ENCODE results near the gene KSR2.

GRCh38 chr12:117444781-117445180 is 524.0 kb downstream of the KSR2 start:
- TF ChIP-seq, protein P1, sequence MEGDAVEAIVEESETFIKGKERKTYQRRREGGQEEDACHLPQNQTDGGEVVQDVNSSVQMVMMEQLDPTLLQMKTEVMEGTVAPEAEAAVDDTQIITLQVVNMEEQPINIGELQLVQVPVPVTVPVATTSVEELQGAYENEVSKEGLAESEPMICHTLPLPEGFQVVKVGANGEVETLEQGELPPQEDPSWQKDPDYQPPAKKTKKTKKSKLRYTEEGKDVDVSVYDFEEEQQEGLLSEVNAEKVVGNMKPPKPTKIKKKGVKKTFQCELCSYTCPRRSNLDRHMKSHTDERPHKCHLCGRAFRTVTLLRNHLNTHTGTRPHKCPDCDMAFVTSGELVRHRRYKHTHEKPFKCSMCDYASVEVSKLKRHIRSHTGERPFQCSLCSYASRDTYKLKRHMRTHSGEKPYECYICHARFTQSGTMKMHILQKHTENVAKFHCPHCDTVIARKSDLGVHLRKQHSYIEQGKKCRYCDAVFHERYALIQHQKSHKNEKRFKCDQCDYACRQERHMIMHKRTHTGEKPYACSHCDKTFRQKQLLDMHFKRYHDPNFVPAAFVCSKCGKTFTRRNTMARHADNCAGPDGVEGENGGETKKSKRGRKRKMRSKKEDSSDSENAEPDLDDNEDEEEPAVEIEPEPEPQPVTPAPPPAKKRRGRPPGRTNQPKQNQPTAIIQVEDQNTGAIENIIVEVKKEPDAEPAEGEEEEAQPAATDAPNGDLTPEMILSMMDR (IDR thresholded peaks at IDR 0.05; ENCODE audit: extremely low read depth in 1 of 2, insufficient read depth in 1 of 2, low read depth in 1 of 2, low read length in 2 of 2): no peak
- TF ChIP-seq POLR2AphosphoS5 (IDR thresholded peaks at IDR 0.05; ENCODE audit: insufficient read depth, low read depth, low read length) (no peak), JUN (IDR thresholded peaks at IDR 0.05; ENCODE audit: borderline replicate concordance, insufficient read depth, insufficient read length, low read depth) (no peak), POLR2A (IDR thresholded peaks at IDR 0.05; ENCODE audit: low read depth, low read length) (no peak), MYC (IDR thresholded peaks at IDR 0.05; ENCODE audit: low read depth, low read length) (no peak), MAX (IDR thresholded peaks at IDR 0.05; ENCODE audit: insufficient read depth, insufficient read length) (no peak), GATA2 (IDR thresholded peaks at IDR 0.05; ENCODE audit: insufficient read depth, insufficient read length, low read depth, low read length) (no peak), EZH2 (IDR thresholded peaks at IDR 0.05; ENCODE audit: borderline replicate concordance, low read depth, low read length, severe bottlenecking) (no peak)

All from endothelial cell of umbilical vein (primary cell).